ENCODE results near the gene PELI3.
A peak's percentile ranks its signal among the peaks of the same experiment; 100 is the strongest.
"Not testable (repeated sequence)": the region's sequence is repeated elsewhere in the genome, so short reads cannot be mapped to it uniquely, and the experiment has no call there.

The PELI3 gene

GRCh38 chr11:66420671-66421476, 45.8 kb upstream of the PELI3 start, which contains the start of gene NPAS4:
Gene NPAS4 (plus strand): TSS chr11:66421035. CDS start chr11:66421180, 145 bp downstream.
- Histone ChIP-seq H3K4me1 (peaks cover 0 to 50% (median 39%) of the 10 kb centered on the region in 4 donors), H3K36me3 (peaks cover 21 to 36% (median 27%) of the 10 kb centered on the region in 3 donors), H3K27ac (no peak within 1 kb of the TSS), H3K9me3 (no peaks in the 10 kb centered on the region), H3K27me3 (peaks cover 0 to 3% of the 10 kb centered on the region in 2 donors), H3K4me3 (no peak within 1 kb of the TSS)
- no peak for DNase-seq
- intact Hi-C loops (cut with DNase I; ENCODE audit: low total_unique reads): loop anchor here (10.0 kb wide), 1 partner anchor 254 kb away; the partner anchor contains the start of gene RBM4B
- TF ChIP-seq, protein P1, sequence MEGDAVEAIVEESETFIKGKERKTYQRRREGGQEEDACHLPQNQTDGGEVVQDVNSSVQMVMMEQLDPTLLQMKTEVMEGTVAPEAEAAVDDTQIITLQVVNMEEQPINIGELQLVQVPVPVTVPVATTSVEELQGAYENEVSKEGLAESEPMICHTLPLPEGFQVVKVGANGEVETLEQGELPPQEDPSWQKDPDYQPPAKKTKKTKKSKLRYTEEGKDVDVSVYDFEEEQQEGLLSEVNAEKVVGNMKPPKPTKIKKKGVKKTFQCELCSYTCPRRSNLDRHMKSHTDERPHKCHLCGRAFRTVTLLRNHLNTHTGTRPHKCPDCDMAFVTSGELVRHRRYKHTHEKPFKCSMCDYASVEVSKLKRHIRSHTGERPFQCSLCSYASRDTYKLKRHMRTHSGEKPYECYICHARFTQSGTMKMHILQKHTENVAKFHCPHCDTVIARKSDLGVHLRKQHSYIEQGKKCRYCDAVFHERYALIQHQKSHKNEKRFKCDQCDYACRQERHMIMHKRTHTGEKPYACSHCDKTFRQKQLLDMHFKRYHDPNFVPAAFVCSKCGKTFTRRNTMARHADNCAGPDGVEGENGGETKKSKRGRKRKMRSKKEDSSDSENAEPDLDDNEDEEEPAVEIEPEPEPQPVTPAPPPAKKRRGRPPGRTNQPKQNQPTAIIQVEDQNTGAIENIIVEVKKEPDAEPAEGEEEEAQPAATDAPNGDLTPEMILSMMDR (IDR thresholded peaks at IDR 0.05): no peak

- peak; percentile 90 to 95 for DNase-seq
- H3K4me1 ChIP-seq: peaks cover 0 to 48% (median 39%) of the 10 kb centered on the region in 4 donors
- H3K27me3 ChIP-seq: peaks cover 0 to 3% of the 10 kb centered on the region in 2 donors
- no peak overlapping the region for H3K27ac ChIP-seq
- peaks cover 27 to 43% (median 35%) of the 10 kb centered on the region in 3 donors for H3K36me3 ChIP-seq
- intact Hi-C loops (cut with DNase I; ENCODE audit: low total_unique reads): loop anchor here (10.0 kb wide), 1 partner anchor 253 kb away; the partner anchor contains the start of gene RBM4B
- no peak overlapping the region for H3K4me3 ChIP-seq
- no peaks in the 10 kb centered on the region for H3K9me3 ChIP-seq
- TF ChIP-seq, protein P1 (IDR thresholded peaks at IDR 0.05): no peak
These were observed 45.1 kb upstream of the PELI3 start for GRCh38 chr11:66421492-66422205.

GRCh38 chr11:66426314-66426713, 40.4 kb upstream of the PELI3 start:
- Histone ChIP-seq H3K4me3 (no peak overlapping the region), H3K4me1 (peaks cover 0 to 2% (median under 1%) of the 10 kb centered on the region in 4 donors), H3K27ac (no peak overlapping the region), H3K9me3 (no peaks in the 10 kb centered on the region), H3K27me3 (no peaks in the 10 kb centered on the region), H3K36me3 (peaks cover 27 to 52% (median 36%) of the 10 kb centered on the region in 3 donors)
- no peak for DNase-seq
- intact Hi-C loops (cut with DNase I; ENCODE audit: low total_unique reads): loop anchor here (10.0 kb wide), 1 partner anchor 248 kb away; the partner anchor contains the start of gene RBM4B
- TF ChIP-seq, protein P1 (IDR thresholded peaks at IDR 0.05): no peak

- TF ChIP-seq, protein P1 (IDR thresholded peaks at IDR 0.05): no peak
- H3K27me3 ChIP-seq: no peaks in the 10 kb centered on the region
- no peak overlapping the region for H3K27ac ChIP-seq
- H3K9me3 ChIP-seq: no peaks in the 10 kb centered on the region
- no peak overlapping the region for H3K4me3 ChIP-seq
- no peak for DNase-seq
- no peaks in the 10 kb centered on the region for H3K4me1 ChIP-seq
- intact Hi-C loops (cut with DNase I; ENCODE audit: low total_unique reads): loop anchor here (10.0 kb wide), 1 partner anchor 246 kb away; the partner anchor contains the start of gene RBM4B
- H3K36me3 ChIP-seq: peaks cover 19 to 59% (median 32%) of the 10 kb centered on the region in 3 donors
These were observed 37.8 kb upstream of the PELI3 start for GRCh38 chr11:66428933-66429332.

DNA sequence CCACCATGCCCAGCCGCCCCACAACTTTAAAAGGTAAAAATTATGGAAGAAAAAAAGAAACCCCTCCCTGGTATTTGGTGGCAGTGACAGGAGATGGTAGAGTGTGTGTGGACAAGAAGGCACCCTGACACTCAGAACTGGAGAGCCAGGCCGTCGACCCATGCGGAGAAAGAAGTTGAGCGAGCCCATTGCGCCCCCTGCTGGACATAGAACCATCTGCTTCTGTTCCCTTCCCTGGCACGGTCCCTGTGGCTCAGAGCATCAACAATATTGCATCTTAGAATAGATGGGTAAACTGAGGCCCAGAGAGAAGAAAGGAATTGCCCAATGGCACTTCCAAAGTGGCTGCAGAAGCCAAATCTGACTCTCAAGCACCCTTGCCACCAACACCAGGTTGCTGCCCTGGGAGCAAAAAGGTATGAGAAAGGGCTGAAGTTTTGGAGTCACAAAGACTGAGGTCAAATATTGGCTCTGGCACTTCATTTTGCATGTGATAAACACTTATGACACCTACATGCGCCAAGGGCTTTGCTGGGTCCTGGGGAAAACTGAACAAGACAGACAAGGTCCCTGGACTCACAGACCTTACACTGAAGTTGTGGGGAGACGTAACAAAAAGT, 36.6 kb upstream of the PELI3 start:
- Histone ChIP-seq H3K4me3 (no peak overlapping the region), H3K36me3 (peaks cover 14 to 59% (median 27%) of the 10 kb centered on the region in 3 donors), H3K27ac (no peak overlapping the region), H3K9me3 (no peaks in the 10 kb centered on the region), H3K4me1 (no peaks in the 10 kb centered on the region), H3K27me3 (no peaks in the 10 kb centered on the region)
- intact Hi-C loops (cut with DNase I; ENCODE audit: low total_unique reads): loop anchor here (2.0 to 10.0 kb wide), 2 partner anchors 21 to 245 kb away; partner anchors contain the start of gene RBM4B
- TF ChIP-seq, protein P1 (IDR thresholded peaks at IDR 0.05): peak; percentile 71 to 93
- DNase-seq: peak; percentile 52 to 84

DNA sequence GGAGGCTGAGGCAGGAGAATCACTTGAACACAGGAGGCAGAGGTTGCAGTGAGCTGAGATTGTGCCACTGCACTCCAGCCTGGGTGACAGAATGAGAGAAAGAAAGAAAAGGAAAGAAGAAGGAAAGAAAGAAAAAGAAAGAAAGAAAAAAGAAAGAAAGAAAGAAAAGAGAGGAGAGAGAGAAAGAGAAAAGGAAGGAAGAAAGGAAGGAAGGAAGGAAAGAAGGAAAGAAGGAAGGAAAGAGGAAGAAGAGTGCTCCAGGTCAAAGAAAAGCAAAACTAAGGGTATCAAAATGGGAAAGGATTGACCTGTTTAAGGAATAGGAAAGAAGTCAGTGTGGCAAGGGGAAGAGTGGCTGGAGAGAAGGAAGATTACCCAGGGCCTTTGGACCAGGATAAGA, 35.4 kb upstream of the PELI3 start:
- peaks cover 13 to 59% (median 33%) of the 10 kb centered on the region in 3 donors for H3K36me3 ChIP-seq
- intact Hi-C loops (cut with DNase I; ENCODE audit: low total_unique reads): loop anchor here (2.0 kb wide), 1 partner anchor 22 kb away; no protein-coding TSS in a partner anchor
- H3K27ac ChIP-seq, DNase-seq, H3K4me1 ChIP-seq, H3K9me3 ChIP-seq, H3K4me3 ChIP-seq, H3K27me3 ChIP-seq: not testable (repeated sequence)

DNA sequence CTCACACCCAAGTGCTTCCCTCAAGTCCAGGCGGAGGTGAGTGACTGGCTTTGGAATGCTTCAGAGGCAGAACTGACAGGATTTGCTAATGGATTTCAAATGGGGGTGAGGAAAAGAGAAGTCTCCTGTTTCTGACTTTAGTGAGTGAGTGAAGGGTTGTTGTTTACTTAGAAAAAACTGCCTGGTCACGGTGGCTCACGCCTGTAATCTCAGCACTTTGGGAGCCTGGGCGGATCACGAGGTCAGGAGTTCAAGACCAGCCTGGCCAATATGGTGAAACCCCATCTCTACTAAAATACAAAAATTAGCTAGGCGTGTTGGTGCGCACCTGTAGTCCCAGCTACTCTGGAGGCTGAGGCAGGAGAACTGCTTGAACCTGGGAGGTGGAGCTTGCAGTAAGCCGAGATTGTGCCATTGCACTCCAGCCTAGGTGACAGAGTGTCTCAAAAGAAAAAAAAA, 34.8 kb upstream of the PELI3 start:
- H3K36me3 ChIP-seq: peaks cover 17 to 57% (median 35%) of the 10 kb centered on the region in 3 donors
- not testable (repeated sequence) for H3K4me3 ChIP-seq, H3K27me3 ChIP-seq, H3K9me3 ChIP-seq, H3K4me1 ChIP-seq, DNase-seq, H3K27ac ChIP-seq
- intact Hi-C loops (cut with DNase I; ENCODE audit: low total_unique reads): loop anchor here (2.0 kb wide), 1 partner anchor 23 kb away; no protein-coding TSS in a partner anchor

All from tibial artery (tissue), 4 donors.